Caco-2 (cell line): ENCODE data around the gene PAFAH2. TPM values are rescaled to one million over a fixed set of nuclear protein-coding genes. Genes with fewer than 3 reads are reported as not detected.

Experiments used
- BruUV-seq: library from RNA; stranded (reverse); fragments of 400-500 nt; replicated peaks from 2 replicates; lab custom pipeline; 2021; lab: Mats Ljungman, UMichigan
- CTCF ChIA-PET: fragments of 300-600 bp; sonication (Branson Sonifier 250); formaldehyde crosslinking; loops from one replicate; lab custom pipeline; 2022; ENCODE audit warnings: antibody characterized with exemption; lab: Charles Lee
- POLR2A ChIA-PET: fragments of 300-600 bp; sonication (Branson Sonifier 250); formaldehyde crosslinking; loops from one replicate; lab custom pipeline; 2022; ENCODE audit warnings: antibody characterized with exemption; lab: Charles Lee
- DNase-seq, 2 experiments: peaks; one replicate each; pipeline versions ENCODE4 v3.0.0 to v3.0.0-alpha.2; 2020 to 2022
- H3K27me3 ChIP-seq: replicated peaks from 2 replicates; pipeline ENCODE4 v1.6.0; 2011; ENCODE audit warnings: low read length; ENCODE audit not compliant: control insufficient read depth, insufficient read depth
- H3K36me3 ChIP-seq: 2 replicates; pipeline ENCODE4 v1.5.1; 2011; ENCODE audit warnings: low read length; ENCODE audit not compliant: control insufficient read depth, insufficient read depth
- H3K4me1 ChIP-seq: fragments of 250-450 bp; sonication (Bioruptor Pico); 2 replicates; pipeline ENCODE4 v1.5.1; 2020; ENCODE audit warnings: mild to moderate bottlenecking
- H3K4me3 ChIP-seq: 2 replicates; pipeline ENCODE4 v1.5.1; 2011; ENCODE audit warnings: low read depth, mild to moderate bottlenecking, control low read depth, low read length
- H3K9me3 ChIP-seq: fragments of 250-450 bp; sonication (Bioruptor Pico); 2 replicates; pipeline ENCODE4 v1.5.1; 2020; ENCODE audit warnings: mild to moderate bottlenecking, moderate library complexity
- H3K27ac Mint-ChIP-seq: one replicate; pipeline ENCODE4 v1.8.0; 2022; ENCODE audit warnings: mixed read lengths; ENCODE audit not compliant: unreplicated experiment
- H3K27me3 Mint-ChIP-seq: one replicate; pipeline ENCODE4 v1.8.0; 2022; ENCODE audit warnings: mixed read lengths; ENCODE audit not compliant: insufficient read depth, unreplicated experiment
- H3K36me3 Mint-ChIP-seq: one replicate; pipeline ENCODE4 v1.8.0; 2022; ENCODE audit warnings: mild to moderate bottlenecking, mixed read lengths; ENCODE audit not compliant: insufficient read depth, unreplicated experiment
- H3K4me1 Mint-ChIP-seq: one replicate; pipeline ENCODE4 v1.8.0; 2022; ENCODE audit warnings: low read depth, mixed read lengths; ENCODE audit not compliant: unreplicated experiment
- H3K4me3 Mint-ChIP-seq: one replicate; pipeline ENCODE4 v1.8.0; 2022; ENCODE audit warnings: mild to moderate bottlenecking, moderate library complexity, mixed read lengths; ENCODE audit not compliant: unreplicated experiment
- H3K9me3 Mint-ChIP-seq: one replicate; pipeline ENCODE4 v1.8.0; 2022; ENCODE audit warnings: mixed read lengths; ENCODE audit not compliant: unreplicated experiment
- CTCF ChIP-seq, 2 experiments: fragments of 200-600 bp in 1 of 2; IDR thresholded peaks; 1 replicate in 1 of 2; 2 replicates in 1 of 2; pipeline versions ENCODE4 v1.5.1 to v1.8.0; 2011 to 2022; ENCODE audit warnings: antibody characterized with exemption in 1 of 2, control low read depth in 1 of 2, inconsistent platforms in 1 of 2, low read depth in 1 of 2, low read length in 1 of 2, mild to moderate bottlenecking in 1 of 2, moderate library complexity in 1 of 2; ENCODE audit not compliant: insufficient read depth in 1 of 2, severe bottlenecking in 1 of 2, unreplicated experiment in 1 of 2
- intact Hi-C: fragments of 100-400 bp; cut with micrococcal nuclease; formaldehyde crosslinking; loops from one replicate; pipeline ENCODE4 v1.10.0; 2022; ENCODE audit not compliant: unreplicated experiment
- total RNA-seq: library from RNA; stranded (reverse); gene quantifications from 2 replicates; pipeline ENCODE4 v1.2.3, GENCODE V29; 2022

PAFAH2 gene
- total RNA-seq, 1 experiment from 2014 or later = 8.0 TPM

GRCh38 chr1:26003756-26004155 lies 5.9 kb upstream of the PAFAH2 start:
- Histone ChIP-seq H3K36me3 (no peaks in the 10 kb centered on the region), H3K27me3 (no peaks in the 10 kb centered on the region), H3K4me1 (0 out of 2 replicates have a peak, but pooled peaks cover under 1% of the 10 kb centered on the region), H3K9me3 (no peaks in the 10 kb centered on the region), H3K4me3 (no peak overlapping the region)
- Mint-ChIP-seq H3K9me3 (no peaks in the 10 kb centered on the region), H3K27ac (no peak overlapping the region), H3K4me1 (no peaks in the 10 kb centered on the region), H3K4me3 (no peak overlapping the region), H3K27me3 (no peaks in the 10 kb centered on the region), H3K36me3 (no peaks in the 10 kb centered on the region)
- no TSS peak for BruUV-seq
- TF ChIP-seq CTCF (IDR thresholded peaks at IDR 0.05; ENCODE audit: insufficient read depth in 1 of 2, low read depth in 1 of 2, low read length in 1 of 2, severe bottlenecking in 1 of 2, unreplicated experiment in 1 of 2) = no peak
- no peak for DNase-seq
- intact Hi-C loops = no loop called here
- ChIA-PET POLR2A (no interaction called here), CTCF (interaction anchor here (0.5 to 1.6 kb wide), 4 partner anchors 32 to 396 kb away, joined by 4 to 6 read pairs (median 5); no protein-coding TSS in a partner anchor)

- POLR2A ChIA-PET = no interaction called here
- no peaks in the 10 kb centered on the region for H3K9me3 Mint-ChIP-seq
Measured at GRCh38 chr1:26003262-26003661, 5.4 kb upstream of the PAFAH2 start.

More at GRCh38 chr1:26003262-26003661, 5.4 kb upstream of the PAFAH2 start:
- no peak overlapping the region for H3K4me3 ChIP-seq
- Mint-ChIP-seq H3K27ac (no peak overlapping the region), H3K4me3 (no peak overlapping the region), H3K4me1 (no peaks in the 10 kb centered on the region), H3K27me3 (no peaks in the 10 kb centered on the region), H3K36me3 (peaks cover 1% of the 10 kb centered on the region)
- BruUV-seq = no TSS peak
- H3K4me1 ChIP-seq = 0 out of 2 replicates have a peak, but pooled peaks cover 4% of the 10 kb centered on the region
- H3K36me3 ChIP-seq = no peaks in the 10 kb centered on the region
- no peak for DNase-seq
- no peaks in the 10 kb centered on the region for H3K9me3 ChIP-seq
- CTCF ChIA-PET = interaction anchor here (0.5 to 1.0 kb wide), 2 partner anchors 33 to 396 kb away, joined by 5 read pairs; no protein-coding TSS in a partner anchor
- no peak for TF ChIP-seq CTCF (IDR thresholded peaks at IDR 0.05; ENCODE audit: insufficient read depth in 1 of 2, low read depth in 1 of 2, low read length in 1 of 2, severe bottlenecking in 1 of 2, unreplicated experiment in 1 of 2)
- H3K27me3 ChIP-seq = no peaks in the 10 kb centered on the region
- intact Hi-C loops = no loop called here
